ENCODE results near the gene UBQLN4.
A peak's percentile ranks its signal among the peaks of the same experiment; 100 is the strongest.
"Not testable (repeated sequence)": the region's sequence is repeated elsewhere in the genome, so short reads cannot be mapped to it uniquely, and the experiment has no call there.

UBQLN4 gene

DNA sequence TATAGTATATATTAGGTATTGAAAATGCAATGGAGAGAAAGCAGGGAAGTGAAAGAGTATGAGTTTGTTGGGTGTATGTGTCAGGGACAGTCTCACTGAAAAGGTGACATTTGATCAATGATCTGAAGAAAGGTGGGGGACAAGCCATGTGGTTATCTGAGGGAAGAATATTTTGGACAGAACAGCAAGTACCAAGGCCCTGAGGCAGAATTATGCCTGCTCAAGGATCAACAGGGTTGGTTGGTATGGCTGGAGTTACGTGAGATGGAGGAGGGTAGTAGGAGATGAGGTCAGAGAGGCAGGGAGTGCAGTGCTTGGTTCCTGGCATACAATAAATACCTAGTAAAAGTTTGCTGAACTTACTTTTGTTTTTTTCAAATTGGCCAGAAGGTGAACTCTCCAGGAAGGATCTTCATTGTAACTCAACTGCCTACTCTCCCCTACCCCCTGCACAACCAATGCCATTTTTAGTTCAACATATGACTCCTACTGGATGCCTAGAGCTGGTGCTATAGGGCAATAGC lies 2.8 kb upstream of the UBQLN4 start:
- no peak for DNase-seq

GRCh38 chr1:156055281-156056048 lies 1.9 kb upstream of the UBQLN4 start:
- DNase-seq, result no peak

GRCh38 chr1:156054500-156055280 lies 1.1 kb upstream of the UBQLN4 start, which contains the start of gene LAMTOR2:
LAMTOR2 (plus strand) TSS chr1:156054782; CDS start chr1:156054890, 108 bp downstream.
- peak; percentile 84 to 93 for DNase-seq

DNA sequence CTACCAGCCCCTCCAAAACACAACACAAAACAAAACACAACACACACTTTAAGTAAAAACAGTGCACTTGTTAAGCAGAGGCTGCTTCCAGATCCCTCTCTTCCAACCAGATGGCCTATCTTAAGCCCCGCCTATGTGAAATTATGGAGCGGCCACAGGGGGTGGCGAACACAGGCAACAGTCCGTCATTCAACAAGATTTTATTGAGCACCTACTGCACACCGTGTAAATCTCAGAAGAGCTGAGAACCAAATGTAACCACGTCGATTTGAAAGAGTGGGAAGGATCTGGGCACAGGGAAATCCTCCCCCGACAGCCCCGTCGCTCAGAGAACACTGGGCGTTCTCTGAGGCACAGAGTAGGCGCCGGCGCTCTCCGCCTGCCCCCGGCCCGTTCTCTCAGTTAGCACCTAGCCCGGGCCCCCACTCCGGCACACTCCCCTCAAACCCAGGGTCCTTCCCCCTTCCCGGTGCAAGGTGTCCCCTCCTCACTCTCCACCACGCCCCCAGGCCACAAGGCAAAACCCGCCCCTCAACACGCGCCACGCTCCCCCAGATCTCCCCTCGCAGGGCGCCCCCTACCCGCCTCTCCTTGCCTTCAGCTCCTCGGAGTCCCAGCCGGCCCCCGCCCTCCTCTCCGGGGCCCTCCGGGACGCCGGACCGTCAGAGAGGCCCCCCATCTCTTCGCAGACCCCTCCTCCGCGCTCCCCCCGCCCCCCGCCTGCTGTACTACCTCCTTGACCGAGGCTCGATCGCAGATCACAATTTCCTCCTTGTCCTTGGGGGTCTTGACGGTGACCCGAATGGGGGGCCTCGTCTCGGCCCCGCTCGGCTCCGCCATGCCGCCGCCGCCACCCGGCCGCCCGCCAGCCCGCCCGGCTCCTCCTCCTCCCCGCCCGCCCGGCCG lies 483 bp downstream of the UBQLN4 start:
- DNase-seq, result peak; percentile 24 to 47

DNA sequence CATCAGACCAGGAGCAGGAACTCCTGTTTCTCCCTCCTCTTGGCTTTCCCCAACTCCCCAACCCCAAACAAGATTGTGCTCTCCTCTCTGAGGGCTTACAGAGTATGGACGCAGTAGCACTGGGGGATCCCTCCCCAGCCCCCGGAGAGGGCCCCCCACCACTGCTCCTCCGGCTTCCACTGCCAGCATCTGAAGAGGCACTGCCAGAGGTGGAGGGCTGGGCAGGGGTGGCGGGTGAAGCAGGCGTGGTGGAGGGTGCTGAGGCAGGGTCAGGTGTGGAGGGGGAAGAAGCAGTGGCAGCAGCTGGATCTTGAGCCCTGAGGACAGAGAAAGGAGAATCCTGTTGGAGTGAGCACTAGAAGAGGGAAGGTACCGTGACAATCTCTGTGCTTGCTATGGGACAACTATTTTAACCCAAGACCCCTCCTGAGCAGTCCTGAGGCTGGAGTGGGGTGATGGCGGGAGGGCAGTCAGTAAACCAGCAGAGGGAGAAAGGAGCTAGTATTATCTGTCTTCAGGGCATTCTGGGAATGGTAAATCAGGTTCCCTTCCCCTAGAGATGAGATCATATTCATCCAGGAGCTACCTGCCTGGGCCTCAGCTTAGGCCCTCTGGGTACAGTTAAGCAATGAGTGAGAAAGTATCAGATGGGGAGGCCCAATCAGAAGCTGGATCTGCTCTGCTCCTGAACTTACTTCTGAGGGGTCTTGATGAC lies 2.4 kb downstream of the UBQLN4 start:
- no peak for DNase-seq

DNA sequence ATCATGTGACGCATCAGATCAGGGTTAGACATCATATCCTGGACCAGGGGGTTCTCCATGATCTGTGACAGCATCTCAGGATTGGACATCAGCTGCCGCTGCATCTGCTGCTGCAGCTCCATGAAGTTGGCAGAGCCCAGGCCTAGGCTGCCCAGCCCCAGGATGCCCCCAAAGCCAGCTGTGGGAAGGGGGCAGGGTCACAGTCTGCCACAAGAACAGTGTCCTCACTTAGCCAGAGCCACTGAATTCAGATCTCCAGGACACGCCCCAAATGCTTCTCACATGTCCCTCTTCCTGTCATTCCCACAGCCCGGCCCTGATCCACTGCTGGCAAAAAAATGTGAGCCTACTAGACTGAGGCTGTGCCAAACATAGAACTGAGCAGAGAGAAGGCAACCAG lies 3.2 kb downstream of the UBQLN4 start:
- DNase-seq, result no peak

DNA sequence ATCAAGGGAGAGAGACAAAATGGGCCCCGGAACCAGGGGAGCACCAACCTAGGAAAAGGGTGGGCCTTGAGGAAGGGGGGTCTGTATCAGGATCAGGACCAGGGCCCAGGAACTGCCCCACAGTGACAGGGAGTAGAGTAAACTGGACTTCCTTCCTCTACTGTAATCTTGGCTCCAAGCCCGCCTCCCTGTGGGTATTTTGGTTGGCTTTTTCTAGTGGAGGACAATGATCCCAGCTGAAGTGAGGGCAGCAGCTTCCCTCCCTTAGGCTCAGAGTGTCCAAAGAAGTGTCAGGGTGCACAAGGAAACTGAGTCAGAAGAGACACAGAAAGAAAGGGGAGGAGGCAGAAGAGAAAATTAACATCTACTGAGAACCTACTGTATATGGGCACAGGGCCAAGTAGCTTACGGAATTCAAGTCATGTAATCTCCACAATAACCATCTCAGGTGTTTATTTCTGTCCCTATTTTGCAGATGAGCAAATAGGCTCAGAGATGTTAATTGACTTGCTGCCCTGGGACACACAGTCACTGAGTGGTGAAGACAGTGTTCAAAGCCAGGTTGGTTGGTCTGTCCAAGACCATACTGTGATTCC lies 4.8 kb downstream of the UBQLN4 start:
- no peak for DNase-seq

GRCh38 chr1:156045076-156045475 lies 8.5 kb downstream of the UBQLN4 start:
- no peak for DNase-seq

DNA sequence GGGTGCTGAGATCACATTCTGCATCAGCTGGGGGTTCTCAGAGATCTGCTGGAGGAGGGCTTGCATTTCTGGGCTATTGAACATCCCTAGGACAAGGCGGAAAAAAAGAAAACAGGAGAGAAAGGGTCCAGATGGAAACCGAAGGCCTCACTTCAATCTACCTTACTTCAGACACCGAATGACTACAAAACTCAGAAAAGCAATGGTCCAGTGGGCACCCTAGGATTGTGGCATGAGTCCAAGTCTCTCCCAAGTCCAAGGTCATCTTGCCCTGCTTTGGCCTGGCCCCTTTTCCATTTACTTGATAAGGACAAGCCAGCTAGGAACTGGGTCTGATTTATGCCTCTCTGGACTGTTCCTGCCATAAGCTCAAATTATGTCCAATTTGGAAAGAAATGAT lies 10.8 kb downstream of the UBQLN4 start:
- no peak for DNase-seq

DNA sequence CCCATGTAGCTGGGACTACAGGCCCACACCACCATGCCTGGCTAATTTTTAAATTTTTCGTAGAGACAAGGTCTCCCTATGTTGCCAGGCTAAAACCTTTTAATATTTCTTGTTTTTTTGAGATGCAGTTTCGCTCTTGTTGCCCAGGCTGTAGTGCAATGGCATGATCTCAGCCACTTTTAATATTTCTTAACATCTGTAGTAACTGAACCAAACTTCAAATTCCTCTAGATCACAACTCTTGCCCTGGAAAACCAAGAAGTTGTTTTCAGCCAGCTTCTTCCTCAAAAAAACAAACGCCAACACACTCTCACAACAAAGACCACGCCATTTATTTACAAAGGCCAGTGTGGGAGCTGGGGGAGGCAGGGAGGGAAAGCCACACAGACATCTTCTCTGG lies 18.6 kb downstream of the UBQLN4 start:
- not testable (repeated sequence) for DNase-seq

DNA sequence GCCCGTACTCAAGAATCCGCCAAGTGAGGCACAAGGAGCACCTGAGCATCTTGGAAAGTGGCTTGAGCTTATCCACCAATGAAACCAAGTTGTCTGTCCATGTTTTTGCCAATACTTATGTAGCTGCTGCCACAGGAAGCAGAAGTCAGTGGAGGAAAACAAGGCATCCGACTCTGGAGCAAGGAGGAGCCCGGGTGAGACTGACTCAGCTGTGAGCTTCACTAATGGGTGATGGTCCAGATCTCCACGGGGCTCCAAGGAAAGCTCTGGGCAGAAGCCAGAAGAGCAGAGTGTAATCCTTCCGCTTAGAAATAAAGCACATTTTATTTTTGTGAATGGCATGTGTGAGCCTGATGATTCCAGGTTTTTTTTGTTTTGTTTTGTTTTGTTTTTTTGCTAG lies 20.6 kb downstream of the UBQLN4 start:
- DNase-seq, result no peak

GRCh38 chr1:156026588-156026987 lies 27.0 kb downstream of the UBQLN4 start:
- DNase-seq, result no peak

DNA sequence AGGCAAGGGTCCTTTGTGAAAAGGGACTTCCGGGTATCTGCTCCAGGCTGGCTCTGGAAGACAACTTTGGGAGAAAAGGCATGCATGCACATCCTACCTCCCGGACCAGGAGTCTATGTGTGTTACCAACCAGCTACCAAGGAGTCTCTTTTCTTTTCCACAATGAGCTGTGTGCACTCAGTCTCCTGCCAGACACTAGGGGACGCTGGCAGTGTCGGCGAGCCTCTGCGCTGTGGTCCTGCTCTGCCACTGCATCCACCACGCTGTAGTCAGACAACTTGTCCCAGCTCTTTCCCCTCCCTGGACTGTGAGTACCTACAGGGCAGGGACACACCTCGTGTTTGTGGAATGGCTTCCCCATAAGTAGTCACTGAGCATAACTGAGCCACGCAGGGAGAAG lies 27.7 kb downstream of the UBQLN4 start:
- DNase-seq, result peak in 1 of 2 experiments; percentile 24

- no peak for DNase-seq
These were observed 28.8 kb downstream of the UBQLN4 start for GRCh38 chr1:156024801-156025200.

GRCh38 chr1:156021954-156022353 lies 31.6 kb downstream of the UBQLN4 start:
- no peak for DNase-seq

DNA sequence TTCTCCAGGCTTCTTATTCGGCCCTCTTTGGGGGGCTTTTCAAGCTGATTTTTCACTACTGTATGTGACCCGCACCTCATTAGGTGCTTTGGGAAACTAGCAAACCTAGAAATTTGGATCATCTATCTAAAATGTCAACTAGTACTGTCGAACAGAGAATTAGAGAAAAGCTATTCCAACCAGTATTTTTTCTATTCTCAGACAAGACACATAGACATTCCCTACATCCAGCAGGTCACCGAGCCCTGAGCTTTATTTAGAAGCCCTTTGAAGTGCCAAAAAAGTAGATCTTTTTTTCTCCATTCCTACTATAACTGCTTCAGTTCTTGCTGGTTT lies 32.5 kb downstream of the UBQLN4 start:
- no peak for DNase-seq

- DNase-seq, result peak; percentile 57 to 82
These were observed 33.1 kb downstream of the UBQLN4 start, which contains the start of gene SSR2 for GRCh38 chr1:156020293-156021092. SSR2 (minus strand) TSS chr1:156020951; CDS start chr1:156020167, 784 bp downstream.

DNA sequence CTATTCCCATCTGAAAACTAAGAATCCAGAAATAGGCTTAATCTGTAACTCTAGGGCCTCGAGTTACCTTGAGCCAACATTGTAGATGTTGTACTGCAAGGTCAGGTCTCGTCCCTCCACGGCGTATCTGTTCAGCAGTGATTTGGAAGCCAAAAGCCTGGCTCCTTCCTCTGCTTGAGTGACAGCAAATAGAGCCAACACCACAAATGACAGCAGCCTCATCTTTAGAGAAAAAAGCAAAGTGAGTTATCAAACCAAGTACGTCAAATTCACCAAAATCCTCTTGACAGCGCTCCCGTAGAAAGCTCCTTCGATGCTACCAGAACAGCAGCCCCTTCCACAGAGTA lies 33.7 kb downstream of the UBQLN4 start:
- DNase-seq, result no peak

DNA sequence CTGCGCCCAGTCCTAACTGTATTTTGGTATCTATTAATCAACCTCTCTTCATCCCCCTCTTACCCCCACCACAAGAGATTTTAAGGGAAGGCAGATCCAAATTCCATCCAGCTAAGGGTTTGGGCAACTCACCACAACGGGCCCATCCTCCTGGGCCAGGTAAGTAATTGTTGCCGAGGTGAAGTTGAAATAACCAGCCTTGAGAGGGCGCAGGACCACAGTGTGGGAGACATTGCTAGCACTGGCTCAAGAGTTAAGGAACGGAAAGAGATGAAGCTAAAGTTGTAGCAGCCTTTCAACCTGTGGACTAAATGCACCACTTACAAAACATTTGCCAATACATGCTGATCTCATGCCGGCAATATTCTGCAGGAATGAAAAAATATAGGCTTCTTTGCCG lies 38.8 kb downstream of the UBQLN4 start:
- DNase-seq, result no peak

GRCh38 chr1:156012051-156012817 lies 41.4 kb downstream of the UBQLN4 start:
- DNase-seq, result no peak

Measured in SW 1271 (cell line).